MM.1S (cell line): ENCODE data around the gene PPP1R15A.

ENCODE experiments used
- DNase-seq: peaks from one replicate; pipeline ENCODE4 v3.0.0-alpha.2; 2015
- H2AFZ ChIP-seq: fragments of 300-600 bp; sonication (generic); 2 replicates; pipeline ENCODE4 v1.6.0; 2016; ENCODE audit warnings: antibody characterized with exemption, low read length
- H3F3A ChIP-seq: fragments of 300-600 bp; sonication (generic); 2 replicates; pipeline ENCODE4 v1.6.1; 2016; ENCODE audit warnings: mild to moderate bottlenecking, antibody characterized with exemption, low read length, moderate library complexity, mixed read lengths; ENCODE audit not compliant: insufficient read depth
- H3K27ac ChIP-seq: fragments of 300-600 bp; sonication (generic); 2 replicates; pipeline ENCODE4 v1.5.1; 2016; ENCODE audit warnings: mild to moderate bottlenecking, low read length
- H3K27me3 ChIP-seq: fragments of 300-600 bp; sonication (generic); replicated peaks from 2 replicates; pipeline ENCODE4 v1.6.0; 2016; ENCODE audit warnings: low read length; ENCODE audit not compliant: insufficient read depth
- H3K36me3 ChIP-seq: fragments of 300-600 bp; sonication (generic); replicated peaks from 2 replicates; pipeline ENCODE4 v1.6.1; 2016; ENCODE audit warnings: mild to moderate bottlenecking, low read length, mixed read lengths; ENCODE audit not compliant: insufficient read depth
- H3K4me1 ChIP-seq: fragments of 300-600 bp; sonication (generic); 2 replicates; pipeline ENCODE4 v1.6.1; 2016; ENCODE audit warnings: low read length, mixed read lengths
- H3K4me2 ChIP-seq: fragments of 300-600 bp; sonication (generic); 2 replicates; pipeline ENCODE4 v1.6.0; 2016; ENCODE audit warnings: low read depth, low read length
- H3K4me3 ChIP-seq: fragments of 300-600 bp; sonication (generic); 2 replicates; pipeline ENCODE4 v1.5.1; 2016; ENCODE audit warnings: low read length, mixed read lengths
- H3K79me2 ChIP-seq: fragments of 300-600 bp; sonication (generic); 2 replicates; pipeline ENCODE4 v1.6.1; 2016; ENCODE audit warnings: mixed run types, low read length, mixed read lengths
- H3K9ac ChIP-seq: fragments of 300-600 bp; sonication (generic); 2 replicates; pipeline ENCODE4 v1.6.1; 2016; ENCODE audit warnings: low read length, mixed read lengths
- H3K9me2 ChIP-seq: fragments of 300-600 bp; sonication (generic); replicated peaks from 2 replicates; pipeline ENCODE4 v1.6.1; 2016; ENCODE audit warnings: mild to moderate bottlenecking, low read length, mixed read lengths; ENCODE audit not compliant: insufficient read depth
- H3K9me3 ChIP-seq: fragments of 300-600 bp; sonication (generic); replicated peaks from 2 replicates; pipeline ENCODE4 v1.6.1; 2016; ENCODE audit warnings: mild to moderate bottlenecking, low read length, mixed read lengths; ENCODE audit not compliant: insufficient read depth
- H4K20me1 ChIP-seq: fragments of 300-600 bp; sonication (generic); 2 replicates; pipeline ENCODE4 v1.6.1; 2016; ENCODE audit warnings: mild to moderate bottlenecking, low read length, moderate library complexity, mixed read lengths; ENCODE audit not compliant: insufficient read depth
- CTCF ChIP-seq: fragments of 300-600 bp; sonication (generic); IDR thresholded peaks from 2 replicates; pipeline ENCODE4 v1.5.1; 2016; ENCODE audit warnings: antibody characterized with exemption, low read length, mixed read lengths
- EZH2 ChIP-seq: fragments of 300-600 bp; sonication (generic); optimal IDR thresholded peaks from 2 replicates; pipeline ENCODE3; 2017; ENCODE audit warnings: low read depth, mild to moderate bottlenecking, antibody characterized with exemption, low read length, mixed read lengths
- EZH2phosphoT487 ChIP-seq: fragments of 300-600 bp; sonication (generic); IDR thresholded peaks from 2 replicates; pipeline ENCODE4 v1.6.1; 2018; ENCODE audit warnings: antibody characterized with exemption, low read length

PPP1R15A gene

GRCh38 chr19:48841571-48841970, 30.6 kb upstream of the PPP1R15A start:
- no peak overlapping the region for H3K4me3 ChIP-seq
- no peak for DNase-seq
- H3K4me2 ChIP-seq: no peak overlapping the region
- H3F3A ChIP-seq: 0 out of 2 replicates have a peak, but pooled peaks cover 3% of the 10 kb centered on the region
- no peak overlapping the region for H3K27ac ChIP-seq
- no peak for TF ChIP-seq EZH2phosphoT487
- no peak for TF ChIP-seq EZH2
- no peak for TF ChIP-seq CTCF
- no peaks in the 10 kb centered on the region for H3K79me2 ChIP-seq
- no peaks in the 10 kb centered on the region for H3K36me3 ChIP-seq
- H2AFZ ChIP-seq: no peak overlapping the region
- no peaks in the 10 kb centered on the region for H4K20me1 ChIP-seq
- H3K9me2 ChIP-seq: no peaks in the 10 kb centered on the region
- H3K4me1 ChIP-seq: no peaks in the 10 kb centered on the region
- H3K9ac ChIP-seq: no peak overlapping the region
- no peaks in the 10 kb centered on the region for H3K9me3 ChIP-seq
- peaks cover 8% of the 10 kb centered on the region; the same call in 1 of the 2 replicates for H3K27me3 ChIP-seq

GRCh38 chr19:48842789-48843162, 29.4 kb upstream of the PPP1R15A start:
- no peaks in the 10 kb centered on the region for H3K9me3 ChIP-seq
- H3K4me3 ChIP-seq: no peak overlapping the region
- no peaks in the 10 kb centered on the region for H3K4me1 ChIP-seq
- H4K20me1 ChIP-seq: no peaks in the 10 kb centered on the region
- 0 out of 2 replicates have a peak, but pooled peaks cover 3% of the 10 kb centered on the region for H3F3A ChIP-seq
- H3K27ac ChIP-seq: no peak overlapping the region
- no peaks in the 10 kb centered on the region for H3K27me3 ChIP-seq
- no peaks in the 10 kb centered on the region for H3K79me2 ChIP-seq
- no peaks in the 10 kb centered on the region for H3K9me2 ChIP-seq
- H3K36me3 ChIP-seq: no peaks in the 10 kb centered on the region
- H2AFZ ChIP-seq: peak overlapping the region; percentile 52; the same call in 1 of the 2 replicates
- DNase-seq: peak; percentile 50
- H3K4me2 ChIP-seq: no peak overlapping the region
- no peak overlapping the region for H3K9ac ChIP-seq
- TF ChIP-seq CTCF (peak; percentile 84), EZH2phosphoT487 (no peak), EZH2 (no peak)

GRCh38 chr19:48844472-48844871, 27.7 kb upstream of the PPP1R15A start:
- no peaks in the 10 kb centered on the region for H3K79me2 ChIP-seq
- no peak overlapping the region for H2AFZ ChIP-seq
- H3K9me3 ChIP-seq: no peaks in the 10 kb centered on the region
- H3K4me2 ChIP-seq: no peak overlapping the region
- no peaks in the 10 kb centered on the region for H3K27me3 ChIP-seq
- no peak overlapping the region for H3K4me3 ChIP-seq
- DNase-seq: no peak
- no peak overlapping the region for H3K9ac ChIP-seq
- H3F3A ChIP-seq: peaks cover 10% of the 10 kb centered on the region; the same call in 1 of the 2 replicates
- no peak for TF ChIP-seq CTCF
- TF ChIP-seq EZH2: no peak
- no peak for TF ChIP-seq EZH2phosphoT487
- peaks cover 8% of the 10 kb centered on the region for H3K4me1 ChIP-seq
- H3K27ac ChIP-seq: no peak overlapping the region
- H4K20me1 ChIP-seq: no peaks in the 10 kb centered on the region
- H3K36me3 ChIP-seq: no peaks in the 10 kb centered on the region
- H3K9me2 ChIP-seq: no peaks in the 10 kb centered on the region
